ENCODE measurements around the gene IFT80.

- TF ChIP-seq CTCF (conservative IDR thresholded peaks at IDR 0.05; ENCODE audit: low read depth, low read length) (no peak), EZH2phosphoT487 (IDR thresholded peaks at IDR 0.05; ENCODE audit: borderline replicate concordance, low read length) (no peak)
Measured at GRCh38 chr3:160440687-160441086, 41.7 kb upstream of the IFT80 start.

Data from PC-3 (cell line).